Body of pancreas (tissue), 4 donors: Measurements from ENCODE around the gene TCF7. TPM values are rescaled to one million over a fixed set of nuclear protein-coding genes. Genes with fewer than 3 reads are reported as not detected.

Experiments used
- ATAC-seq: fragments of 150-250 bp; one replicate; pipeline ENCODE4 v1.9.1; 2016
- DNase-seq, 4 donors: peaks; one replicate each; pipeline ENCODE4 v3.0.0-alpha.2; 2019
- H3K27ac ChIP-seq, 4 donors: fragments of 200-600 bp; sonication (generic); 1 replicate in 3 of 4; 2 replicates in 1 of 4; pipeline versions ENCODE4 v1.5.1 to v1.6.1; 2016 to 2019; ENCODE audit warnings: mild to moderate bottlenecking in 1 of 4, mixed read lengths in 1 of 4, moderate library complexity in 1 of 4
- H3K27me3 ChIP-seq, 2 donors: fragments of 200-600 bp; sonication (generic); one replicate each; pipeline ENCODE4 v1.6.0; 2016; ENCODE audit warnings: mild to moderate bottlenecking in 1 of 2
- H3K36me3 ChIP-seq, 2 donors: fragments of 200-600 bp; sonication (generic); replicated peaks in 1 of 2; 2 replicates each; pipeline ENCODE4 v1.5.1; 2016; ENCODE audit warnings: low read depth in 2 of 2; ENCODE audit not compliant: insufficient read depth in 1 of 2
- H3K4me1 ChIP-seq: fragments of 200-600 bp; sonication (generic); one replicate; pipeline ENCODE4 v1.6.0; 2016
- H3K4me3 ChIP-seq, 2 donors: fragments of 200-600 bp; sonication (generic); 1 replicate in 1 of 2; 2 replicates in 1 of 2; pipeline ENCODE4 v1.5.1; 2016 to 2019
- H3K9me3 ChIP-seq, 3 donors: fragments of 200-600 bp; sonication (generic); 1 replicate in 2 of 3; 2 replicates in 1 of 3; pipeline ENCODE4 v1.5.1; 2016
- CTCF ChIP-seq, 7 experiments: fragments of 450-650 bp in 4 of 7; fragments of 200-600 bp in 3 of 7; sonication (generic) in 3 of 7; IDR thresholded peaks; one replicate each; pipeline ENCODE4 v1.5.1; 2016 to 2019; ENCODE audit warnings: antibody characterized with exemption in 7 of 7
- POLR2A ChIP-seq, 3 donors: fragments of 450-650 bp; IDR thresholded peaks; one replicate each; pipeline ENCODE4 v1.6.1; 2016; ENCODE audit warnings: antibody characterized with exemption in 3 of 3, mild to moderate bottlenecking in 2 of 3
- WGBS, 2 donors: methylation state at CpG; one replicate each; pipeline ENCODE4 v1.1.5; 2017; 5-methylcytosine and 5-hydroxymethylcytosine counted together
- intact Hi-C: fragments of 100-400 bp; cut with DNase I; formaldehyde crosslinking; loops from one replicate; pipeline ENCODE4 v1.15.1; 2023
- total RNA-seq, 2 donors: library from RNA; depleted of rRNA; stranded (reverse); fragments of >200 nt; gene quantifications; one replicate each; pipeline ENCODE4 v1.1.0, GENCODE V29; 2016

The TCF7 gene
- total RNA-seq, 2 donors from 2014 or later, result 6.3 to 9.1 TPM

GRCh38 chr5:134084570-134084969, 29.9 kb upstream of the TCF7 start:
- DNase-seq (no peak), ATAC-seq (no peak)
- intact Hi-C loops, result no loop called here

GRCh38 chr5:134085411-134085810, 29.1 kb upstream of the TCF7 start:
- no peaks in the 10 kb centered on the region for H3K4me1 ChIP-seq
- WGBS, 2 donors, result 85% methylated on average over 5 to 6 of the region's 6 CpGs
- DNase-seq (no peak), ATAC-seq (no peak)
- H3K4me3 ChIP-seq, result no peak overlapping the region
- H3K27ac ChIP-seq, result no peak overlapping the region
- H3K9me3 ChIP-seq, result no peaks in the 10 kb centered on the region
- H3K36me3 ChIP-seq, result no peaks in the 10 kb centered on the region
- no peaks in the 10 kb centered on the region for H3K27me3 ChIP-seq
- TF ChIP-seq CTCF (IDR thresholded peaks at IDR 0.05), result no peak
- TF ChIP-seq POLR2A (IDR thresholded peaks at IDR 0.05), result no peak
- intact Hi-C loops, result no loop called here

More at GRCh38 chr5:134084570-134084969, 29.9 kb upstream of the TCF7 start:
- H3K4me3 ChIP-seq, result no peak overlapping the region
- H3K9me3 ChIP-seq, result no peaks in the 10 kb centered on the region
- TF ChIP-seq CTCF (IDR thresholded peaks at IDR 0.05), result no peak
- TF ChIP-seq POLR2A (IDR thresholded peaks at IDR 0.05), result no peak
- H3K4me1 ChIP-seq, result no peaks in the 10 kb centered on the region
- WGBS, 2 donors, result 47 to 65% methylated on average over 2 of the region's 2 CpGs
- H3K36me3 ChIP-seq, result no peaks in the 10 kb centered on the region
- H3K27ac ChIP-seq, result no peak overlapping the region
- no peaks in the 10 kb centered on the region for H3K27me3 ChIP-seq

- 73 to 76% methylated on average over 8 of the region's 8 CpGs for WGBS, 2 donors
- TF ChIP-seq CTCF (IDR thresholded peaks at IDR 0.05) (no peak), POLR2A (IDR thresholded peaks at IDR 0.05) (no peak)
- no peaks in the 10 kb centered on the region for H3K27me3 ChIP-seq
- H3K27ac ChIP-seq, result no peak overlapping the region
- ATAC-seq, result no peak
- H3K36me3 ChIP-seq, result no peaks in the 10 kb centered on the region
- no peak for DNase-seq
- intact Hi-C loops, result no loop called here
- H3K9me3 ChIP-seq, result no peaks in the 10 kb centered on the region
- no peak overlapping the region for H3K4me3 ChIP-seq
- H3K4me1 ChIP-seq, result no peaks in the 10 kb centered on the region
Observed at GRCh38 chr5:134086225-134086942, 28.1 kb upstream of the TCF7 start.

- no peaks in the 10 kb centered on the region for H3K9me3 ChIP-seq
- TF ChIP-seq CTCF (IDR thresholded peaks at IDR 0.05), result no peak
- TF ChIP-seq POLR2A (IDR thresholded peaks at IDR 0.05), result no peak
- 78 to 89% methylated on average over 12 of the region's 12 CpGs for WGBS, 2 donors
- H3K4me3 ChIP-seq, result no peak overlapping the region
- H3K36me3 ChIP-seq, result no peaks in the 10 kb centered on the region
- H3K27ac ChIP-seq, result no peak overlapping the region
- no peaks in the 10 kb centered on the region for H3K27me3 ChIP-seq
- H3K4me1 ChIP-seq, result no peaks in the 10 kb centered on the region
- DNase-seq (no peak), ATAC-seq (no peak)
- intact Hi-C loops, result no loop called here
Observed at GRCh38 chr5:134086943-134087305, 27.6 kb upstream of the TCF7 start.

GRCh38 chr5:134088291-134088690, 26.2 kb upstream of the TCF7 start:
- Histone ChIP-seq H3K9me3 (no peaks in the 10 kb centered on the region), H3K27me3 (no peaks in the 10 kb centered on the region), H3K27ac (no peak overlapping the region), H3K4me1 (no peaks in the 10 kb centered on the region), H3K4me3 (no peak overlapping the region), H3K36me3 (no peaks in the 10 kb centered on the region)
- DNase-seq, result no peak
- intact Hi-C loops, result no loop called here
- ATAC-seq, result no peak
- no peak for TF ChIP-seq CTCF (IDR thresholded peaks at IDR 0.05)
- no peak for TF ChIP-seq POLR2A (IDR thresholded peaks at IDR 0.05)
